Calu3 (cell line): ENCODE data around the gene ANKRD13C. TPM values are rescaled to one million over a fixed set of nuclear protein-coding genes. Genes with fewer than 3 reads are reported as not detected.
A peak's percentile ranks its signal among the peaks of the same experiment; 100 is the strongest.
"Not testable (repeated sequence)": the region's sequence is repeated elsewhere in the genome, so short reads cannot be mapped to it uniquely, and the experiment has no call there.

ENCODE experiments used
- BruUV-seq: library from RNA; stranded (reverse); fragments of 400-500 nt; replicated peaks from 2 replicates; lab custom pipeline; 2021; lab: Mats Ljungman, UMichigan
- CTCF ChIA-PET: fragments of 300-600 bp; sonication (Branson Sonifier 250); formaldehyde crosslinking; loops from one replicate; lab custom pipeline; 2022; ENCODE audit warnings: antibody characterized with exemption; lab: Charles Lee
- DNase-seq: peaks from one replicate; pipeline ENCODE4 v3.0.0; 2022
- H3K27ac Mint-ChIP-seq: one replicate; pipeline ENCODE4 v1.8.0; 2022; ENCODE audit warnings: mixed read lengths; ENCODE audit not compliant: unreplicated experiment
- H3K27me3 Mint-ChIP-seq: one replicate; pipeline ENCODE4 v1.8.0; 2022; ENCODE audit warnings: mixed read lengths; ENCODE audit not compliant: unreplicated experiment
- H3K36me3 Mint-ChIP-seq: one replicate; pipeline ENCODE4 v1.8.0; 2022; ENCODE audit warnings: mild to moderate bottlenecking, moderate library complexity, mixed read lengths; ENCODE audit not compliant: insufficient read depth, unreplicated experiment
- H3K4me1 Mint-ChIP-seq: one replicate; pipeline ENCODE4 v1.8.0; 2022; ENCODE audit warnings: mild to moderate bottlenecking, low read depth, mixed read lengths; ENCODE audit not compliant: unreplicated experiment
- H3K4me3 Mint-ChIP-seq: one replicate; pipeline ENCODE4 v1.8.0; 2022; ENCODE audit warnings: mild to moderate bottlenecking, low read depth, moderate library complexity, mixed read lengths; ENCODE audit not compliant: unreplicated experiment
- H3K9me3 Mint-ChIP-seq: one replicate; pipeline ENCODE4 v1.8.0; 2022; ENCODE audit warnings: low read depth, mixed read lengths; ENCODE audit not compliant: unreplicated experiment
- CTCF ChIP-seq: fragments of 200-600 bp; IDR thresholded peaks from one replicate; pipeline ENCODE4 v1.8.0; 2022; ENCODE audit warnings: antibody characterized with exemption; ENCODE audit not compliant: unreplicated experiment
- intact Hi-C: fragments of 100-400 bp; cut with micrococcal nuclease; formaldehyde crosslinking; loops from one replicate; pipeline ENCODE4 v1.10.0; 2022; ENCODE audit not compliant: unreplicated experiment
- total RNA-seq: library from RNA; stranded (reverse); gene quantifications from 2 replicates; pipeline ENCODE4 v1.2.3, GENCODE V29; 2022

Gene ANKRD13C
- total RNA-seq, 1 experiment from 2014 or later = 25.2 TPM

- Mint-ChIP-seq H3K9me3 (no peaks in the 10 kb centered on the region), H3K4me3 (no peak overlapping the region), H3K36me3 (no peaks in the 10 kb centered on the region), H3K27me3 (no peaks in the 10 kb centered on the region), H3K27ac (no peak overlapping the region), H3K4me1 (peaks cover 10% of the 10 kb centered on the region)
- intact Hi-C loops = no loop called here
- CTCF ChIA-PET = no interaction called here
- DNase-seq = no peak
- no peak for TF ChIP-seq CTCF
- BruUV-seq = no TSS peak
Measured at GRCh38 chr1:70382682-70383081, 28.2 kb upstream of the ANKRD13C start.

GRCh38 chr1:70376196-70376595, 21.7 kb upstream of the ANKRD13C start:
- intact Hi-C loops = no loop called here
- H3K27me3 Mint-ChIP-seq = no peaks in the 10 kb centered on the region
- no peak overlapping the region for H3K27ac Mint-ChIP-seq
- no peak for TF ChIP-seq CTCF
- BruUV-seq = no TSS peak
- DNase-seq = no peak
- H3K9me3 Mint-ChIP-seq = no peaks in the 10 kb centered on the region
- no peaks in the 10 kb centered on the region for H3K36me3 Mint-ChIP-seq
- no peak overlapping the region for H3K4me3 Mint-ChIP-seq
- H3K4me1 Mint-ChIP-seq = peaks cover 8% of the 10 kb centered on the region
- CTCF ChIA-PET = interaction anchor here (0.7 kb wide), 1 partner anchor 12 kb away, joined by 3 read pairs; no protein-coding TSS in a partner anchor

- H3K27me3 Mint-ChIP-seq, BruUV-seq, DNase-seq, CTCF ChIA-PET, H3K4me3 Mint-ChIP-seq, H3K4me1 Mint-ChIP-seq, H3K9me3 Mint-ChIP-seq, H3K36me3 Mint-ChIP-seq, intact Hi-C loops, H3K27ac Mint-ChIP-seq: not testable (repeated sequence)
Measured at GRCh38 chr1:70373580-70373979, 19.1 kb upstream of the ANKRD13C start.

- intact Hi-C loops = no loop called here
- Mint-ChIP-seq H3K4me1 (peaks cover 8% of the 10 kb centered on the region), H3K27me3 (no peaks in the 10 kb centered on the region), H3K9me3 (no peaks in the 10 kb centered on the region), H3K36me3 (no peaks in the 10 kb centered on the region), H3K4me3 (no peak overlapping the region), H3K27ac (no peak overlapping the region)
- CTCF ChIA-PET = no interaction called here
- no peak for DNase-seq
- no TSS peak for BruUV-seq
- no peak for TF ChIP-seq CTCF
Measured at GRCh38 chr1:70372426-70372825, 17.9 kb upstream of the ANKRD13C start.

GRCh38 chr1:70371586-70371985, 17.1 kb upstream of the ANKRD13C start:
- H3K4me3 Mint-ChIP-seq, H3K27ac Mint-ChIP-seq, DNase-seq, H3K36me3 Mint-ChIP-seq, intact Hi-C loops, H3K27me3 Mint-ChIP-seq, H3K9me3 Mint-ChIP-seq, BruUV-seq: not testable (repeated sequence)
- peaks cover 16% of the 10 kb centered on the region for H3K4me1 Mint-ChIP-seq
- CTCF ChIA-PET = interaction anchor here (0.6 kb wide), 1 partner anchor 684 kb away, joined by 7 read pairs; no protein-coding TSS in a partner anchor

- H3K4me1 Mint-ChIP-seq, H3K36me3 Mint-ChIP-seq, CTCF ChIA-PET, H3K27me3 Mint-ChIP-seq, DNase-seq, H3K9me3 Mint-ChIP-seq, H3K27ac Mint-ChIP-seq, intact Hi-C loops, H3K4me3 Mint-ChIP-seq, BruUV-seq: not testable (repeated sequence)
Measured at GRCh38 chr1:70367397-70367796, 12.9 kb upstream of the ANKRD13C start.

- H3K27ac Mint-ChIP-seq, BruUV-seq, H3K9me3 Mint-ChIP-seq, H3K36me3 Mint-ChIP-seq, H3K4me3 Mint-ChIP-seq, intact Hi-C loops, CTCF ChIA-PET, H3K27me3 Mint-ChIP-seq: not testable (repeated sequence)
- peaks cover 14% of the 10 kb centered on the region for H3K4me1 Mint-ChIP-seq
- DNase-seq = peak; percentile 25
Measured at GRCh38 chr1:70366997-70367396, 12.5 kb upstream of the ANKRD13C start.

GRCh38 chr1:70366425-70366952, 12.0 kb upstream of the ANKRD13C start:
- intact Hi-C loops, DNase-seq, BruUV-seq, H3K27ac Mint-ChIP-seq, H3K9me3 Mint-ChIP-seq, H3K36me3 Mint-ChIP-seq, CTCF ChIA-PET, H3K27me3 Mint-ChIP-seq, H3K4me3 Mint-ChIP-seq: not testable (repeated sequence)
- H3K4me1 Mint-ChIP-seq = peaks cover 17% of the 10 kb centered on the region
